GM19023 (cell line): ENCODE results near the gene DCXR.

Experiments used
- ATAC-seq: cut with Tn5 transposase; IDR thresholded peaks from one replicate; pipeline ENCODE4 v1.9.1; 2021; ENCODE audit warnings: mild to moderate bottlenecking, moderate library complexity; ENCODE audit not compliant: unreplicated experiment

DCXR gene

DNA sequence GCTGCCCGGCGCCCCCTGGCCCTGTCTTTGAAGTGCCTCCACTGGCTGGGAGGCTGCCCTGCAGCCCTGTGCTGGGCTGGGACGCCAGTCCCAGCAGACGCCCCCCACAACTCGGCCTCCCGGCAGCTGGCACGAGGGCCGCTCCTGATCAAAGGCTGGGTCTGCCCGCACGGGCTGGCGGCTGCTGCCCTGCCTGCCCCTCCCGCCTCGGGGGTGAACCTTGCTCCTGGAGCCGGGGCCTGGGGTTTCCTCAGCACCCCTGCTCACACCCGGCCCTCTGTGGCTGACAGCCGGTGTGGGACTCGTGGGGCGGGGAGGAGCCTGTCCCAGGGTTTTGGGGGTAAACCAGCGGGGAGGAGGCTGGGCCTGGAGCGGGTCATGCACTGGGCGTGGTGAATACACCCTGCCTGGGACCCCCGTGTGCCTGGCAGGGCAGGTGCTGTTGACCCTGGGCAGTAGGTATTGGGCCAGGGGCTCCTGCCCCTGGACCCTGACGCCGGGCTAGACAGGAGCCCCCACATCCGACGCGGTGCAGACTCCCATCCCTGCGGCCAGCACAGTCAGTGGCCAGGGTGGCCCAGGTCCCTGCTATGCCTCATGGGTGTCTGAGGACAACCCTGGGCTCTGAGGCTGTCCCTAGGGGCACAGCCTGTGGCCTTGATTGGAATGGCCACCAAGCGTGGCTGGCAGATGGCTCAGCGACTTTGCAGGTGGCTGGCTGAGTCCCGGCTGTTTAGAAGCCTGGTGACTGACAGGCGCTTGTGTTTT is 36.5 kb downstream of the DCXR start:
- no peak for ATAC-seq

- ATAC-seq: no peak
These were observed 37.3 kb downstream of the DCXR start for GRCh38 chr17:81999976-82000802.

DNA sequence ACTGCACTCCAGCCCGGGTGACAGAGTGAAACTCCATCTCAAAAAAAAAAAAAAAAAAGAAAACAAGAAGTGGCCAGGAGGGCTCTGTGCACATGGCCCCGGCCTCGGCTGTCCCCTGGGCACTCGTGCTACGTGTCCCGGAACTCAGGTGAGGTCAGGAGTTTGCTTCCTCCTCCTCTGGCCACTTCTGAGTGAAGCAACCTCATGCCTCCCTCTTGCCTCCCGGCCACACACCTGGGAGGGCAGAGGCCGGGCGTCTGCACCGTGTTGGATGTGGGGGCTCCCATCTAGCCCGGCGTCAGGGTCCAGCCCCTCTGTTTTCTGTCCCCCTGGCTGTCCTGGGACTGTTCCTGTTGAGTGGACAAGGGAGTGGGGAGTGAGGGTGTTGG is 37.9 kb downstream of the DCXR start:
- ATAC-seq: no peak

- ATAC-seq: no peak
These were observed 38.6 kb downstream of the DCXR start for GRCh38 chr17:81998691-81999438.

DNA sequence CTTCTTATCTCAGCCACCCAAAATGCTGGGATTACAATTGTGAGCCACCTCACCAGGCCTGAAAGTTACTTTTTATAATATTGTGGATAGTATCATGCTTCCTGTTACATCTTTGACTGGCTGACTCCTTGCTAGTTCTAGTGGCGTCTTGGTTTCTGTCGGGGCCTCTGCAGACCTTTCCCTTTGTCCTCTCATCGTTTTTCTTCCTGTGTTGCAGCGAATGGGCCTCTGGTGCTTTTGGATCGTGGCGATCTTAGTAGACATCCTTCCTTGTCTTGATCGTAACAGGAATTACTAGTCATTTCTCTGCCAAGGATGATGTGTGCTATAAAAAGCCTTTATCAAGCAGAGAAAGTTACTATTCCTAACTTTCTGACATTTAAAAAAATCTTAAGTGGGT is 39.3 kb downstream of the DCXR start:
- ATAC-seq: no peak

GRCh38 chr17:81996757-81997441 is 40.6 kb downstream of the DCXR start:
- ATAC-seq: no peak

DNA sequence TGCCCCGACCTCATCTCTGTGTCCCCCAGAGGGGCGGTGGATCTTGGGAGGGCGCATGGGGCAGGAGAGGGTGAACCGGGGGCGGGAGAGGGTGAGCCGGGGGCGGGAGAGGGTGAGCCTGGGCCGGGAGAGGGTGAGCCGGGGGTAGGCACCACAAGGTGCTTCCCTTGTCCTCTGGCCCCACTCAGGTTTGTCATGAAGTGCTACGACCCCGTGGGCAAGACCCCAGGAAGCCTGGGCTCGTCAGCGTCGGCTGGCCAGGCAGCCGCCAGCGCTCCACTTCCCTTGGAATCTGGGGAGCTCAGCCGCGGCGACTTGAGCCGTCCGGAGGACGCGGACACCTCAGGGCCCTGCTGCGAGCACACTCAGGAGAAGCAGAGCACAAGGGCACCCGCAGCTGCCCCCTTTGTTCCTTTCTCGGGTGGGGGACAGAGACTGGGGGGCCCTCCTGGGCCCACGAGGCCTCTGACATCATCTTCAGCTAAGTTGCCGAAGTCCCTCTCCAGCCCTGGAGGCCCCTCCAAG is 41.2 kb downstream of the DCXR start:
- no peak for ATAC-seq

DNA sequence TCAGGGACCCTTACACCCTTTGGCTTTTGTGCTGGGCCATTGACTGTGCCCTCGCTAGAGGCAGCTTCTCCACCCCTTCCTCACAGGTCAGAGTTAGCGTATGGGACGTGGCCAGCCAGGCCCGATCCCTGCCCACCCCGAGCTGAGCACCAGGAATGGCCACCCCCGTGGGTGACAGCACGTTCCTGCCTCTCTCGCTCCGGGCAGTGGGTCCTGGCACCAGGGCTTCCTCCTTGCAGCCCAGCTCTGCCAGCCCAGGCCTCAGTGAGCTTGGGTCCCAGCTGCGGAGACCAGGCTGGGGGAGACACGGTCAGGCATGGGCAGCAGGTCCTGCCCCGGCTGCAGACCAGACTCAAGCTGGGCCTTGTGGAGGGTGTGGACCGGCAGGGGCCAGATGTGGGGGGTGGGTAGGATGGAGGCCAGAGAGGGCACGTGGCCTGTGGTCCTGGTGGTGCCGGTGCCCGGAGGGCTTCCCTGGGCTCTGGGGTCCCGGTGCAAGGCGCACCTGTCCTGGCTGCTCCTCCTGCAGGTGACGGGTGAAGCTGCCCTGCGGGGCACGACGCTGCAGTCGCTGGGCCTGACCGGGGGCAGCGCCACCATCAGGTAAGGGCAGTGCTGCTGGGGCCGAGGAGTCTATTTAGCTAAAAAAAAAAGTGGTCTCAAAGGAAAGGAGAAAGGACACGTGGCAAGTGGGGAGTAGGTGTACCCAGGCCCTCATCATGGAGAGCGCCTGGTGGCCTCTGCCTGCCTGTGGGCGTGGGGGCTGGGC is 41.9 kb downstream of the DCXR start:
- no peak for ATAC-seq

DNA sequence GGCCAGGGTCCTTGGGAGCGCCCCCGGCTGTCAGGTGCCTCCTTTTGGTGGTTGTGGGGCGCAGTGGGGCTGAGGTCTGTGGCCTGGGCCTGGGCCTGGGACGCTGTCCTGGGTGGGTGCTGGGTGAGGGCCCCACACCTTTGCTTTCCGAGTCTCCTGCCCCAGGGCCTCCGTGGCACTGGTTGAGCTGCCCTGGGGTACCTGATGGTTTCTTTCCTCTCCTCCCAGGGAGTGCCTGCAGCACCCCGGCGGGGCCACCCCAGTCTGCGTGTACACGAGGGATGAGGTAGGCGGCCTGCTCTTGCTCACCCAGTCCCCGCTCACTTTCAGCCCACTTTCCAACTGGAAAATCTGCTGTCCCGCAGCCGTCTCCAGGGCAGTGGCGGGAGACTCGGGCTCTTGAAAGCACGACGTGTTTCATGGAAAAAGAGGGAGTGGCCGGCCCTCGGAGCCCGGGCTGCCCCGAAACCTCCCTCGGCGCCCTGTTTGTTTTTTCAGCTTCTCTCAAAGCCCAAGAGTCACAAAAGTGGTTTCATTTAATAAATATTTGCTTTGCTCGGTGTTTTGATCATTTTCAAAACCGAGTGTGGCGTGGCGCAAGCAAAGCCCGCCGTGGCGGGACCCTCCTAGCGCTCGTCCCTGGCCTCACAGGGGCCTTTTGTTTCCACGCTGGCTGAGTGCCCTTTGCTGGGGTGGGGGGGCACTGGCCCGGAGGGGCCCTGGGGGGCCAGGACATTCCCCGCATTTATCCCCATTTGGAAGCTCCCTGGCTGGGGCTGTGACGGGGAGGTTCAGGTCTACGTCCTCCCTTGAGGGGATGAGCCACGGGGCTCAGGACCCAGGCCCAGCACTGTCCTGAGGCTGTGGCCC is 42.7 kb downstream of the DCXR start:
- ATAC-seq: no peak

DNA sequence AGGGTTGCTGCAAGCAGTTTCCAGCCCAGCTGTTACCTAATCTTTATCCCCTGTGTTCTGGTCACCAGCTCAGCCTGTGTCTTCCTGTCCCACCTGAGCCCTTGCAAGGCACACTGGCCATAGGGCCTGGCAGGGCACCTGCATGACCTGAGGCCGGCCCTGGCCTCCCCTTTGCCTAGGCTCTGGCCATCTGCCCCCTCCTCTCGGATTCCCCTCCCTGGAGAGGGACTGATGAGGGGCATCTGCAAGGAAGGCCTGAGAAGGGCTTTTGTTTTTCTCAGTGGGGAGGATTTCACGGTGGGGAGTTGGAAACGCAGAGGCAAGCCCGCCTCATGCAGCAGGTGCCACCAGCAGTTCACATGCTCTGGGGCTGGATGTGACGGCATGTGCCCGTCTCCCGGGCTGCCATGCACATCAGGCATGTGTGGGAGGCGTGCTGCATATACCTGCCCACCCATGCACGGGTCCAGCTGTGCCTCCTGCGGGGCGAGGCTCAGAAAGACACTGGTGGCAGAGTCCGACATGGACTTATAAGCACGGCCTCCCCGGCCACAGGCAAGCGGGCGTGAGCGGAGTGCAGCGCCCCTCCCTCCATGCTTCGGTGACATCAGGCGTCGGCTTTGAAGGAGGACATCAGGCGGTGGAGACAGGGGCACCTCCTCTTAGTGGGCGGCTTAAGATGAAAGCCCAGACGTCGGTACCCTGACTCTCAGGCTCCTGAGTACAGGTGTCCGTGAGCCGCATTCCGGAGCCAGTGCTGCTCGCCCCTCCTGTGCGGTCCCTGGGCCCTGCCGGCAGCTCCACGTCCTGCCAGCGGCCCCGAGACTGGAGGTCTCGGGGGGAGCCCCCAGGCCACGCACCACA is 43.5 kb downstream of the DCXR start:
- no peak for ATAC-seq

- ATAC-seq: no peak
These were observed 45.0 kb downstream of the DCXR start for GRCh38 chr17:81992306-81993102.

DNA sequence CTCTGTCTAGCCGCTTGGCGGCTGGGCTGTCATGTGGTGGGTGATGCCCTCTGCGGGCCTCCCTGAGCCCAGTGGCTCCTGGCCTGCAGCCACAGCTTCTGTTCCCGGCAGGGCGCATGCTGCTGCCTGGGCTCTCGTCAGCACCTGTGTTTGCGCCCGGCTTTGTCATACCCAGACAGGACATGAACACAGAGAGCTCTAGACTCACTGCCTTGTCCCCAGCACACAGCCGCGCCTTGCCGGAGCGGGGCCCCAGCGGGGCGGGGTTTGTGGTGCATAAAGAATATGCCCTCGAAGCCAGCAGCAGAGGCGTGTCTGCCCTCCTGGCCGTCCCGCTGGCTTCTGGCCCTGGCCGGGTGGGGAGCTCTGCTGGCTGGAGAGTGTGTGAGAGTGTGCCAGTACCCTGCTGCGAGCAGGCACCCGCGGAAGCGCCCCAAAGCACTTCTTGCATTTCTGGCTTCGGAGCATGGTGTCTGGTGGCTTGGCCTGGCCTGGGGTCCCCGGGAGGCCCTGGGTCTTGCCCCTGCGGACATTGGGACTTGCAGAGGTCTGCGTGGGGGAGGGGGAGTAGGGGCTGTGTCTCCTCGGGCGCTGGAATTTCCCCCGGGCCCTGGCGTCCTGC is 45.7 kb downstream of the DCXR start:
- no peak for ATAC-seq

DNA sequence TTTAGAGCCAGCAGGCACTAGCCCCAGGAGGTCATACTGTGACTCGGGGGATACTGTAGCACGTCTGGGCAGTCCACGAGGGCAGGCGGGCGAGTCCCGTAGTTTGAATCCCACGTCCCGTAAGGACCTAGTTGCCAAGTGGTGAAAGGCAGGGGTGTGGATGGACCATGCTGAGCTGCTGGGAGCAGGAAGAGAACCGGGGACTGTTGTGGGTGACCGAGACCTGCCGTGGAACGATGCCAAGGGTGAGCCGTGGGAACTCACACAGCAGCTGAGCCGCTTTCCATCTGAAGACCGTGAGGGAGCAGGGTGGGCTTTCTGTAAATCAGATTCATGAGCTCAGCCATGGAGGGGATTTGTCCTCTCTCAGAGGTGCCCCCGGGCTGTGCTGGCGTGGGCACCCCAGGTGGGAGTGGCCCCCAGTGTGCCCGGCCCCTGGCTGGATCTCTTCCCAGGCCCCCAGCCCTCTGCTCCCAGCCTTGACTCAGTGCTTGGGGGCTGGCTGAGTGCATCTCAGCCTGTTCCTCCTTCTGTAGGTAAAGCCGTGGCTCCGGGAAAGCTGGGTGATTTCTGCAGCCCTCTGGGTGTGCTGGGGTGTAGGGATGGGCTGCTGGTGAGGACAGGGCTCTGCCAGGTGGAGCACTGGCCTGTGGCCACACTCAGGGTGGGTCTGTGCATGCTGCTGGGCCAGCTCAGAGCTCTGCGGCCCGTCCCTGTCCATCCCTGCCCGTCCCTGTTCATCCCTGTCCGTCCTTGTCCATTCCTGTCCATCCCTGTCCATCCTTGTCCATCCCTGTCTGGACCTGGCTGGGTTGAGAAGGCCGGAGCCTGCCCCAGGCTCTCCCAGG is 46.4 kb downstream of the DCXR start:
- no peak for ATAC-seq

- ATAC-seq: no peak
These were observed 50.2 kb downstream of the DCXR start for GRCh38 chr17:81987161-81987770.

DNA sequence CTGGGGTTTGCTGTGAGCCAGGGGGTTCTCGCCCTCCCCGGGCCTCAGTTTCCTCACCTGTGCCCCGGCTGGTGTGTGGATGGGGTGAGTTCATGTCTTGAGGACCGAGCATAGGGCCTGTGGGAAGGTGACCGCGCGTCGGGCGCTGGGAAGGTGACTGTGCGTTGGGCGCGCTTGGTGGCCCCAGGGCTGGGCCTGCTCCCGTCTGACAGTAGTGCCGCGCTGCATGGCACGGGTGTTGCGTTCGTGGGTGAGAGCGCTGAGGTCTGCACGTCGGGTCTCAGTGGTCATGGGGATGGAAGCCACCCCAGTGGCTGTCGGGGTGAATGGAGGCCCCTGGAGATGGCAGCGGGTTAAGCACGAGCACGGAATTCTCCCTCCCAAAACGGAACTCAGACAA is 50.9 kb downstream of the DCXR start:
- ATAC-seq: no peak
